HPDE6-E6E7 (cell line): ENCODE data around the gene LRRFIP2.
"Not testable (repeated sequence)": the region's sequence is repeated elsewhere in the genome, so short reads cannot be mapped to it uniquely, and the experiment has no call there.

Experiments used
- DNase-seq: peaks from one replicate; pipeline ENCODE4 v3.0.0; 2011; ENCODE audit warnings: missing footprints; ENCODE audit errors: extremely low spot score

The LRRFIP2 gene

GRCh38 chr3:37174532-37175126 is at the start of gene LRRFIP2:
TSS of gene LRRFIP2 (minus strand) at chr3:37174582. CDS start at chr3:37148983, 25,599 bp downstream.
- no peak for DNase-seq

GRCh38 chr3:37223576-37223975 is 49.2 kb upstream of the LRRFIP2 start:
- no peak for DNase-seq

- DNase-seq, result no peak
These were observed 48.8 kb upstream of the LRRFIP2 start for GRCh38 chr3:37223141-37223558.

GRCh38 chr3:37222542-37222941 is 48.2 kb upstream of the LRRFIP2 start:
- not testable (repeated sequence) for DNase-seq

GRCh38 chr3:37221407-37221806 is 47.0 kb upstream of the LRRFIP2 start:
- DNase-seq, result no peak

- DNase-seq, result no peak
These were observed 44.9 kb upstream of the LRRFIP2 start for GRCh38 chr3:37219266-37219665.

- DNase-seq, result no peak
These were observed 43.8 kb upstream of the LRRFIP2 start for GRCh38 chr3:37218206-37218605.

- DNase-seq, result no peak
These were observed 42.9 kb upstream of the LRRFIP2 start for GRCh38 chr3:37217098-37217849.

GRCh38 chr3:37216597-37217097 is 42.3 kb upstream of the LRRFIP2 start:
- no peak for DNase-seq

GRCh38 chr3:37214076-37214475 is 39.7 kb upstream of the LRRFIP2 start:
- DNase-seq, result no peak

- DNase-seq, result no peak
These were observed 35.8 kb upstream of the LRRFIP2 start for GRCh38 chr3:37210230-37210629.

GRCh38 chr3:37208576-37208975 is 34.2 kb upstream of the LRRFIP2 start:
- DNase-seq, result not testable (repeated sequence)

GRCh38 chr3:37208008-37208407 is 33.6 kb upstream of the LRRFIP2 start:
- not testable (repeated sequence) for DNase-seq

- DNase-seq, result not testable (repeated sequence)
These were observed 31.7 kb upstream of the LRRFIP2 start for GRCh38 chr3:37206041-37206440.

- no peak for DNase-seq
These were observed 29.9 kb upstream of the LRRFIP2 start for GRCh38 chr3:37204314-37204713.

- DNase-seq, result no peak
These were observed 27.7 kb upstream of the LRRFIP2 start for GRCh38 chr3:37202035-37202434.

- no peak for DNase-seq
These were observed 25.8 kb upstream of the LRRFIP2 start for GRCh38 chr3:37200141-37200540.

- DNase-seq, result no peak
These were observed 24.6 kb upstream of the LRRFIP2 start for GRCh38 chr3:37198996-37199395.

GRCh38 chr3:37198547-37198946 is 24.2 kb upstream of the LRRFIP2 start:
- no peak for DNase-seq

- no peak for DNase-seq
These were observed 23.5 kb upstream of the LRRFIP2 start for GRCh38 chr3:37197810-37198371.

- no peak for DNase-seq
These were observed 20.2 kb upstream of the LRRFIP2 start for GRCh38 chr3:37194533-37194932.

- DNase-seq, result no peak
These were observed 16.3 kb upstream of the LRRFIP2 start for GRCh38 chr3:37190667-37191066.

GRCh38 chr3:37189109-37189508 is 14.7 kb upstream of the LRRFIP2 start:
- DNase-seq, result no peak
